ENCODE results near the gene CHRNA7. TPM values are rescaled to one million over a fixed set of nuclear protein-coding genes. Genes with fewer than 3 reads are reported as not detected.

CHRNA7 gene
- total RNA-seq, 1 donor from 2014 or later, result 1.5 TPM

DNA sequence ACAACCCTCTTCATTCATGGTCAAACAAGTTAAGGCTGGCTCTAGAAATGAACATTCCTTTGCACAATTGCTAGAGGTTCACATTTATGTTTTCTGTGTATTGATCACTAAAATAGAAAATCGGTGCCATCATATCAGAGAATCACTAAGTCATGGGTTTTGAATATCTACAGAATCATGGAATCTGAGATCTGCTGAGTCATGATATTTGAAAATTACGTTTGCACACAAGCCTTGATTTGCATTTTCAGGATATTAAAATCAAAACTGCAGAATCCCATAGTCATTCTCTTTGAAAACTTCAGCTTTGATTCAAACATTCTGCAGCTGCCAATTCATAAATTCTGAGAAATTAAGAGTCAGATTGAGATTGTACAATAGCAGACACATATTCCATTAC, 26.1 kb upstream of the CHRNA7 start:
- Histone ChIP-seq H3K9me3 (ENCODE audit: insufficient read depth, low read depth, low read length) (no peaks in the 10 kb centered on the region), H3K4me1 (ENCODE audit: insufficient read depth, low read length) (no peaks in the 10 kb centered on the region), H3K27ac (ENCODE audit: low read depth, low read length) (no peak overlapping the region), H4K20me1 (ENCODE audit: insufficient read depth, low read length) (no peaks in the 10 kb centered on the region), H3K9ac (ENCODE audit: low read length) (no peak overlapping the region), H3K36me3 (ENCODE audit: insufficient read depth, low read length) (no peaks in the 10 kb centered on the region), H3K4me3 (ENCODE audit: insufficient read depth, low read depth, low read length) (no peak overlapping the region), H3K79me2 (ENCODE audit: insufficient read depth, low read length) (no peaks in the 10 kb centered on the region), H2AFZ (ENCODE audit: low read depth, low read length) (no peak overlapping the region), H3K27me3 (ENCODE audit: insufficient read depth, low read length) (no peaks in the 10 kb centered on the region), H3K4me2 (ENCODE audit: low read length) (no peak overlapping the region)
- no peak for DNase-seq (ENCODE audit: low read depth)
- no peaks in the 10 kb centered on the region for H3K36me3 Mint-ChIP-seq (ENCODE audit: low read depth, unreplicated experiment)
- no peaks in the 10 kb centered on the region for H3K9me3 Mint-ChIP-seq (ENCODE audit: unreplicated experiment)
- H3K27ac Mint-ChIP-seq (ENCODE audit: unreplicated experiment), result no peak overlapping the region
- no peak for FAIRE-seq
- H3K27me3 Mint-ChIP-seq (ENCODE audit: low read depth, unreplicated experiment), result peaks cover 7% of the 10 kb centered on the region
- TF ChIP-seq, protein P1, sequence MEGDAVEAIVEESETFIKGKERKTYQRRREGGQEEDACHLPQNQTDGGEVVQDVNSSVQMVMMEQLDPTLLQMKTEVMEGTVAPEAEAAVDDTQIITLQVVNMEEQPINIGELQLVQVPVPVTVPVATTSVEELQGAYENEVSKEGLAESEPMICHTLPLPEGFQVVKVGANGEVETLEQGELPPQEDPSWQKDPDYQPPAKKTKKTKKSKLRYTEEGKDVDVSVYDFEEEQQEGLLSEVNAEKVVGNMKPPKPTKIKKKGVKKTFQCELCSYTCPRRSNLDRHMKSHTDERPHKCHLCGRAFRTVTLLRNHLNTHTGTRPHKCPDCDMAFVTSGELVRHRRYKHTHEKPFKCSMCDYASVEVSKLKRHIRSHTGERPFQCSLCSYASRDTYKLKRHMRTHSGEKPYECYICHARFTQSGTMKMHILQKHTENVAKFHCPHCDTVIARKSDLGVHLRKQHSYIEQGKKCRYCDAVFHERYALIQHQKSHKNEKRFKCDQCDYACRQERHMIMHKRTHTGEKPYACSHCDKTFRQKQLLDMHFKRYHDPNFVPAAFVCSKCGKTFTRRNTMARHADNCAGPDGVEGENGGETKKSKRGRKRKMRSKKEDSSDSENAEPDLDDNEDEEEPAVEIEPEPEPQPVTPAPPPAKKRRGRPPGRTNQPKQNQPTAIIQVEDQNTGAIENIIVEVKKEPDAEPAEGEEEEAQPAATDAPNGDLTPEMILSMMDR (IDR thresholded peaks at IDR 0.05; ENCODE audit: insufficient read depth, low read depth, low read length), result no peak
- TF ChIP-seq EZH2 (IDR thresholded peaks at IDR 0.05; ENCODE audit: insufficient read depth, low read length), result no peak
- H3K4me1 Mint-ChIP-seq (ENCODE audit: low read depth, unreplicated experiment), result no peaks in the 10 kb centered on the region
- no peak overlapping the region for H3K4me3 Mint-ChIP-seq (ENCODE audit: unreplicated experiment)

DNA sequence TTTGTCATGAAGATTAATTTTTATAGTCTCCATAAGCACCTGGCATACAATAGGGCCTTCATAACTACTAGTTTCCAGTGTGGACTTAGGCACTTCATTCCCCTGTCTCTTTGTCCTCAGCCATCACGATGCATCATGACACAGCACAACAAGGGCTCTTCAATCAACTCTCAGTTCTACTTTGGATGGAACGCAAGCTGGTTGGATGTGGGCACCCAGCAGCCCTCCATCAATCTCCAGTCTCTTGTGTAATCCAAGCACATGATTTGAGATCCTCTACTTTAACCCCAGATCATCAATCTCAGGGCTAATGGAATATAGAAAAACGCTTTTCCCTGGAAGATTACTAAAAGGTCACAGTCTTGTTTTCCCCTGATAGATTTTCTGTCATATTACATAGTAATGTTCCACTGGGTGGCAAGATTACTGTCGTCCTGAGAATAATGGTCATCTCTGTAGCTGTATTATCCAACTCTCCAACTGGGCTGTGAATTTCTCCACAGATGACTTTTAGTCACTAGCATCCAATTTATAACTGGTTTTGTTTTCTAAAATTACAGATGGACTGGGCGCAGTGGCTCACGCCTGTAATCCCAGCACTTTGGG, 22.9 kb upstream of the CHRNA7 start:
- H3K27me3 ChIP-seq (ENCODE audit: insufficient read depth, low read length), result no peaks in the 10 kb centered on the region
- DNase-seq (ENCODE audit: low read depth) (no peak), FAIRE-seq (no peak)
- no peaks in the 10 kb centered on the region for H3K4me1 ChIP-seq (ENCODE audit: insufficient read depth, low read length)
- H3K4me2 ChIP-seq (ENCODE audit: low read length), result no peak overlapping the region
- no peaks in the 10 kb centered on the region for H3K36me3 ChIP-seq (ENCODE audit: insufficient read depth, low read length)
- no peaks in the 10 kb centered on the region for H3K79me2 ChIP-seq (ENCODE audit: insufficient read depth, low read length)
- no peaks in the 10 kb centered on the region for H3K36me3 Mint-ChIP-seq (ENCODE audit: low read depth, unreplicated experiment)
- H3K27me3 Mint-ChIP-seq (ENCODE audit: low read depth, unreplicated experiment), result peaks cover 7% of the 10 kb centered on the region
- no peak overlapping the region for H3K9ac ChIP-seq (ENCODE audit: low read length)
- no peak overlapping the region for H2AFZ ChIP-seq (ENCODE audit: low read depth, low read length)
- H3K9me3 ChIP-seq (ENCODE audit: insufficient read depth, low read depth, low read length), result no peaks in the 10 kb centered on the region
- no peaks in the 10 kb centered on the region for H4K20me1 ChIP-seq (ENCODE audit: insufficient read depth, low read length)
- no peak overlapping the region for H3K4me3 ChIP-seq (ENCODE audit: insufficient read depth, low read depth, low read length)
- H3K9me3 Mint-ChIP-seq (ENCODE audit: unreplicated experiment), result no peaks in the 10 kb centered on the region
- H3K4me1 Mint-ChIP-seq (ENCODE audit: low read depth, unreplicated experiment), result no peaks in the 10 kb centered on the region
- no peak for TF ChIP-seq EZH2 (IDR thresholded peaks at IDR 0.05; ENCODE audit: insufficient read depth, low read length)
- TF ChIP-seq, protein P1 (IDR thresholded peaks at IDR 0.05; ENCODE audit: insufficient read depth, low read depth, low read length), result no peak
- no peak overlapping the region for H3K27ac Mint-ChIP-seq (ENCODE audit: unreplicated experiment)
- H3K4me3 Mint-ChIP-seq (ENCODE audit: unreplicated experiment), result no peak overlapping the region
- H3K27ac ChIP-seq (ENCODE audit: low read depth, low read length), result no peak overlapping the region

DNA sequence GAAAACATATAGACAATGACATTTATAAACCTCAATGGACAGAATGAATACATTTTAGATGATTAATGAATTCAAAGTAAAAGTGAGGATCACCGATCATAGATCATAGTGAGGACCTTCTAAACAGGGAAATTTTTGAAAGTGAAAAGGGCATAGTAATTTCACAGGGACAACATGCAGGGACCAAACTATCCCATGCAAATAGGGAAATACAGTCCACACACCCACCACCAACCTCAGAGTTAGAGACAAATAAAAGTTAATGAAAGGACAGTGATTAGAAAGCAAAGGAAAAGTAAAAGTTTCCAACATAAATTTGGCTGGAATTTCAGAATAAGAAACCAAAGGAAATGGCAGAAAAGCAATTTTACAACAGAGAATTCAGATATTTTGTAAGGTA, 15.4 kb upstream of the CHRNA7 start:
- no peak overlapping the region for H3K27ac ChIP-seq (ENCODE audit: low read depth, low read length)
- DNase-seq (ENCODE audit: low read depth), result no peak
- Mint-ChIP-seq H3K4me3 (ENCODE audit: unreplicated experiment) (no peak overlapping the region), H3K9me3 (ENCODE audit: unreplicated experiment) (no peaks in the 10 kb centered on the region), H3K4me1 (ENCODE audit: low read depth, unreplicated experiment) (no peaks in the 10 kb centered on the region), H3K36me3 (ENCODE audit: low read depth, unreplicated experiment) (no peaks in the 10 kb centered on the region), H3K27me3 (ENCODE audit: low read depth, unreplicated experiment) (peaks cover 3% of the 10 kb centered on the region), H3K27ac (ENCODE audit: unreplicated experiment) (no peak overlapping the region)
- no peak overlapping the region for H3K4me3 ChIP-seq (ENCODE audit: insufficient read depth, low read depth, low read length)
- H3K27me3 ChIP-seq (ENCODE audit: insufficient read depth, low read length), result no peaks in the 10 kb centered on the region
- FAIRE-seq, result no peak
- no peaks in the 10 kb centered on the region for H3K36me3 ChIP-seq (ENCODE audit: insufficient read depth, low read length)
- no peaks in the 10 kb centered on the region for H3K9me3 ChIP-seq (ENCODE audit: insufficient read depth, low read depth, low read length)
- H4K20me1 ChIP-seq (ENCODE audit: insufficient read depth, low read length), result no peaks in the 10 kb centered on the region
- H2AFZ ChIP-seq (ENCODE audit: low read depth, low read length), result no peak overlapping the region
- TF ChIP-seq, protein P1 (IDR thresholded peaks at IDR 0.05; ENCODE audit: insufficient read depth, low read depth, low read length), result no peak
- no peak for TF ChIP-seq EZH2 (IDR thresholded peaks at IDR 0.05; ENCODE audit: insufficient read depth, low read length)
- H3K79me2 ChIP-seq (ENCODE audit: insufficient read depth, low read length), result no peaks in the 10 kb centered on the region
- H3K4me1 ChIP-seq (ENCODE audit: insufficient read depth, low read length), result no peaks in the 10 kb centered on the region
- no peak overlapping the region for H3K9ac ChIP-seq (ENCODE audit: low read length)
- no peak overlapping the region for H3K4me2 ChIP-seq (ENCODE audit: low read length)
